ENCODE data around the gene ESRRA. TPM values are rescaled to one million over a fixed set of nuclear protein-coding genes. Genes with fewer than 3 reads are reported as not detected.

The ESRRA gene
- total and polyA plus RNA-seq, 2 of the 13 experiments (the other 11 are each of a cell fraction or from before 2014, with no cell fraction given): 18.1 to 36.3 TPM

- TF ChIP-seq THAP9 (CRISPR knock-in tag; IDR thresholded peaks at IDR 0.05; ENCODE audit: borderline replicate concordance) (no peak), ZNF326 (CRISPR knock-in tag; IDR thresholded peaks at IDR 0.05; ENCODE audit: borderline replicate concordance) (no peak), ZBTB2 (CRISPR knock-in tag; IDR thresholded peaks at IDR 0.05; ENCODE audit: low read depth) (no peak), NCOR1 (IDR thresholded peaks at IDR 0.05; ENCODE audit: borderline replicate concordance, low read length) (no peak), ZNF569 (CRISPR knock-in tag; IDR thresholded peaks at IDR 0.05; ENCODE audit: borderline replicate concordance) (no peak), ZFP91 (CRISPR knock-in tag; IDR thresholded peaks at IDR 0.05; ENCODE audit: borderline replicate concordance) (peak; percentile 16; the same call in 1 of the 2 replicates), NR2C2 (CRISPR knock-in tag; IDR thresholded peaks at IDR 0.05; ENCODE audit: borderline replicate concordance) (peak; percentile 93)
Measured at GRCh38 chr11:64353715-64354506, 48.6 kb downstream of the ESRRA start (continued).
